ENCODE data around the gene SPOCK2. TPM values are rescaled to one million over a fixed set of nuclear protein-coding genes. Genes with fewer than 3 reads are reported as not detected.

Gene SPOCK2
- total and polyA plus RNA-seq, 10 of the 15 experiments (the other 5 are each of a cell fraction or from before 2014, with no cell fraction given), result 0.02 to 1.5 (median 0.58) TPM

DNA sequence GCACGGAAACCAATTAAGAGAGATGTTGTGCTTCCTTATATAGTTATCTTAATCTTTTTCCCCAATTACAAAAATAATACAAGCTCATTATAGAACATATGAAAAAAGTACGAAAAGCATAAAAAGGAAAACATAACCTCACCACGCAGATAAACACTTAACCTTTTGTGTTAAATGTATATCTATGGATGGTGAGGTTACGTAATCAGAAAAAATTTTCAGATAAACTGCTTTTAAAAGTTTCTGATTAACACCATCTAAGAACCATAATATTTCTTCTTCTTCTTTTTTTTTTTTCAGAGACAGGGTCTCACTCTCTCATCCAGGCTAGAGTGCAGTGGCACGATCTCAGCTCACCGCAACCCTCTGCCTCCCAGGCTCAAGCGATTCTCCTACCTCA lies 49.2 kb upstream of the SPOCK2 start:
- Histone ChIP-seq H3K9ac (ENCODE audit: control insufficient read depth, insufficient read depth, low read length) (no peak overlapping the region), H3K27me3 (replicated peaks in 1 of 2; ENCODE audit: control insufficient read depth in 2 of 2, insufficient read depth in 2 of 2, low read length in 1 of 2) (no peaks in the 10 kb centered on the region), H3K4me1 (ENCODE audit: control insufficient read depth, insufficient read depth, low read length) (peaks cover 33% of the 10 kb centered on the region), H2AFZ (ENCODE audit: control insufficient read depth, low read depth, low read length) (no peak overlapping the region), H3K4me3 (no peak overlapping the region), H3K79me2 (ENCODE audit: control insufficient read depth, insufficient read depth, low read length) (no peaks in the 10 kb centered on the region), H3K27ac (ENCODE audit: control insufficient read depth, insufficient read depth) (no peak overlapping the region), H4K20me1 (ENCODE audit: control insufficient read depth, insufficient read depth) (no peaks in the 10 kb centered on the region), H3K9me3 (replicated peaks; ENCODE audit: control insufficient read depth, insufficient read depth, low read length) (peaks cover 4% of the 10 kb centered on the region; the same call in 2 of the 3 replicates), H3K4me2 (ENCODE audit: control insufficient read depth, insufficient read depth) (no peak overlapping the region), H3K36me3 (ENCODE audit: control insufficient read depth in 2 of 2, insufficient read depth in 2 of 2, low read length in 1 of 2) (peaks cover 0 to 2% of the 10 kb centered on the region in 2 experiments; a peak in 1 of 4 replicates)
- SMC1A ChIA-PET (ENCODE audit: uncharacterized antibody, unreplicated experiment), result interaction anchor here (1.0 to 2.2 kb wide), 2 partner anchors 11 to 76 kb away, joined by 3 to 9 read pairs; no protein-coding TSS in a partner anchor
- POLR2A ChIA-PET, result interaction anchor here (0.6 to 1.1 kb wide), 5 partner anchors 11 to 910 kb away, joined by 3 to 7 read pairs (median 6); no protein-coding TSS in a partner anchor
- no peak for ATAC-seq
- no TSS peak for BruUV-seq (replicated peaks)
- intact Hi-C loops (cut with micrococcal nuclease; ENCODE audit: unreplicated experiment) (no loop called here), in situ Hi-C loops (cut with MboI) (no loop called here)
- no peak for FAIRE-seq
- CTCF ChIA-PET, result interaction anchor here (0.6 to 1.2 kb wide), 2 partner anchors 11 to 37 kb away, joined by 4 read pairs; no protein-coding TSS in a partner anchor
- TF ChIP-seq ZNF622 (IDR thresholded peaks at IDR 0.05), result no peak
- no peak for TF ChIP-seq WRNIP1 (IDR thresholded peaks at IDR 0.05; ENCODE audit: borderline replicate concordance, low read depth, low read length)
- no peak for TF ChIP-seq BRCA1 (IDR thresholded peaks at IDR 0.05; ENCODE audit: low read depth, low read length)
- TF ChIP-seq ASH2L (IDR thresholded peaks at IDR 0.05; ENCODE audit: borderline replicate concordance, low read depth), result no peak
- no peak for TF ChIP-seq PML (IDR thresholded peaks at IDR 0.05; ENCODE audit: low read length)
- no peak for TF ChIP-seq NFYB (IDR thresholded peaks at IDR 0.05; ENCODE audit: insufficient read depth, low read depth, low read length)
- no peak for TF ChIP-seq IKZF1 (conservative IDR thresholded peaks at IDR 0.05)
- TF ChIP-seq MTA3 (IDR thresholded peaks at IDR 0.05; ENCODE audit: borderline replicate concordance, low read length), result no peak
- no peak for TF ChIP-seq MXI1 (IDR thresholded peaks at IDR 0.05; ENCODE audit: low read depth, low read length)
- no peak for TF ChIP-seq POLR2AphosphoS5 (IDR thresholded peaks at IDR 0.05; ENCODE audit: low read length)
- no peak for TF ChIP-seq RELA (IDR thresholded peaks at IDR 0.05; ENCODE audit: borderline replicate concordance, partially characterized antibody)
- TF ChIP-seq ESRRA (IDR thresholded peaks at IDR 0.05; ENCODE audit: low read length), result no peak
- RAD21 ChIA-PET (ENCODE audit: unreplicated experiment), result interaction anchor here (0.6 to 1.0 kb wide), 2 partner anchors 116 to 123 kb away, joined by 3 to 5 read pairs; no protein-coding TSS in a partner anchor
- 95% methylated on average over 7 of the region's 7 CpGs for WGBS (ENCODE audit: insufficient coverage, insufficient replicate concordance, low lambda C conversion rate, missing lambda C conversion rate)
- DNase-seq (ENCODE audit: low read depth, low spot score), result no peak

All from GM12878 (cell line).